HG03432 (cell line): ENCODE measurements around the gene ZMYND8.

Source experiments
- ATAC-seq: cut with Tn5 transposase; IDR thresholded peaks from one replicate; pipeline ENCODE4 v1.9.1; 2021; ENCODE audit warnings: mild to moderate bottlenecking, moderate library complexity; ENCODE audit not compliant: unreplicated experiment

The ZMYND8 gene

DNA sequence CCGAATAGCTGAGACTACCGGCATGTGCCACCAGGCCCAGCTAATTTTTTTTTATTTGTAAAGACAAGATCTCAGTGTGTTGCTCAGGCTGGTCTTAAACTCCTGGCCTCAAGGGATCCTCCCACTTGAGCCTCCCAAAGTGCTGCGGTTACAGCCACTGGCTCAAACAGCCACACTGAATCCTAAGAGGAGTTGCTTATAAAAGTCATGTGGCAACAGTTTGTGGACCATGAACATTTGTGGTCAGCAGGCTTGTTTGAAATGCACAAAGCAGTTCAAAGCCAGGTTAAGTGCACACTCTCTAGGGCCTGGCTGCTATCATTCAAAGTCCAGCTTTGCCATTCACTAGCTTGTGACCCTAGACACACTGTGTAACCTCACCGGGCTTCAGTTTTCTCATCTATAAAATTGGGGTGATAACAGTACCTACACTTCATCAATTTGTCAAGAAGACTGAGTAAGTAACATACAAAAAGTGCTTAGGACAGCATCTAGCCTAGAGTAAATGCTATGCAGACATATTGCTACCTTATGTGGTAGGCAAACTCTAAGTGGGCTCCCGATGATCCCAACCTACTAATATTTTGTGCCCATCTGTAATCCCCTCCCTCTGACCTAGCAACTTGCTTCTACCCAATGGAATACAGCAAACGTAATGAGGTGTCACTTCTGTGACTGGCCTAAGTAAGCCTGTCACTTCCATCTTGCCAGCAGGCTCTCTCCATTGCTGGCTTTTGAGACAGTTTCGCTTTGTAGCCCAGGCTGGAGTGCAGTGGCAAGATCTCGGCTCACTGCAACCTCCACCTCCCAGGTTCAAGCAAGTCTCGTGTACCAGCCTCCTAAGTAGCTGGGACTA, 122.9 kb downstream of the ZMYND8 start:
- no peak for ATAC-seq

DNA sequence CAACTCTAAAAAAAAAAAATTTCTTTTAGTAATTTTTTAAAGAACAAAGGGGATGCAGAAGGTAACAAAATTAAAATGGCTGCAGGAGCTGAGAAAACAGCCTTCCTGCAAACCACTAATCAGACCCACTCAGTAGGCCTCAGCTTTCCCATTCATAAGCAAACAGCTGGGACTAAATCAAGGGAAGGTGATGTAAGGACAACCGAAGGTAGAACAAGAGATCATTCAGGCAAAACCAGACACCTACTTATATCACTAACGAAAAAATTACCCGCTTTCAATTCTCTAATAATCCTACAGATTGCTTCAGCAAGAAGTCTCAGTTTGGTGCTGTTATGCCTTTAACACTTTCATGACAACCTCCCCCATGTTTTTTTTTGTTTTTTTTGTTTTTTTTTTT, 124.0 kb downstream of the ZMYND8 start:
- no peak for ATAC-seq

DNA sequence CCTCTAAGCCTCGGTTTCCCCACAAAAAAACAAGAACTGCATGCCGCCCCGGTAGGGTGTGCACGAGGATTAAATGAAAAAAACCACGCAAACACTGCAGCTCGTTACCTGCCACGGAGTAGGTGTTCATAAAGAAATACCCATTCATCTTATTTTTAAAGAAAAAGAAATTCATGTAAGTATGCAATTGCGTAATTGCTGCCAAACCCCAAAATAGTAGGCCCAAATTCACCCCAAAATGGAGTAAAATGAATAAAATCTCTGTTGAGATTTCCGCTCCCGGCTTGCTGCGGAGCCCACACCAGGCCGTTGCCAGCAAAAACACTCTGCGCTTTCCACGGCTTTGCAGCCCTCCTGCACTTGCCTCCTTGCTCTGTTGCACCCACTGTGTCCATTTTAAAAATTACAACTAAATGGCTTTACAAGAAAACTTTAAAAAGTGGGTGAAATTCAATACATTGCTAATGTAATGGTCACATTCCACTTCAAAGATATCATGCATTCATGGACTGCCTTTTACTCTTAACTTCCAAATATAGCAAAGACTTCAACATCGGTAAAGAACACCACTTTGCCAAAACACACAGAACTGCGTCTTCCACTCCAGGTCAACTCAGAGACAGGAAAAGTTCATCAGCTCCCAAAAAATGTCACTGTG, 125.0 kb downstream of the ZMYND8 start:
- no peak for ATAC-seq

DNA sequence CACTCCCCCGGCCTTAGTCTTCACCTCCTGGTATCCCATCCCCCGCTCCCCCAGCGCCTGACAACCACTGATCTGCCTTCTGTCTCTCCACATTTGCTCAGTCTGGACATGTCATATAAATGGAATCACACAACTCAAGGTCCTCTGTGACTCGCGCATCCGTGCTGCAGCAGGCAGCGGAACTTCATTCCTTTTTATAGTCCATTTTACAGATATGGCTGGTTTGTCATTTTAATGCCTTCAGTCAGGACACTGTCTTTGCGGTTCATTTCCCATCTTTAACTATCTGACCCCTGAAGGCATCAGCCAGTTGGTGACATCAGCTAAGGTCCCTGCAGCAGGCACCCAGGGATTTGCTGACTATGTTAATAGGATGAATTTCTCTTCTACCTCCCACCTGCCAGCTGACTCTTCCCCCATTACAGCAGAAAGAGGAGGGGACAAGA, 125.7 kb downstream of the ZMYND8 start:
- no peak for ATAC-seq

DNA sequence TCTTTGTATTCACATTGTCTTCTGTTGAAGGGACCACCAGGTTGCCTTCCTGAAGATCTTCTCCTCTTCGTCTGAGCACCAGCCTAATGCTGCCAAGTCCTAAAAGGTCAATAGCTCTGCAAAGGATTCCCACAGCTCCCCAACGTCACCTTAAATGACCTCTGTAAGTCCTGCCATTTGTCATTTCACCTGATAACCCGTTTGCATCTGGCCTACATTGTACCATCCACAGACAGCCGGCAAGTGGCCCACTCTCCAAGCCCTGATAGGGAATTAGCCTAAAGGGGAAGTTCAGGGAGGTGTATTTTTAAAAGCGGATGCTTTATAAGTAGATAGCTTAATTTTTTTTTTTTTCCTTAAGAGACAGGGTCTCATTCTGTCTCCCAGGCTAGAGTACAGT, 127.8 kb downstream of the ZMYND8 start:
- ATAC-seq: no peak

DNA sequence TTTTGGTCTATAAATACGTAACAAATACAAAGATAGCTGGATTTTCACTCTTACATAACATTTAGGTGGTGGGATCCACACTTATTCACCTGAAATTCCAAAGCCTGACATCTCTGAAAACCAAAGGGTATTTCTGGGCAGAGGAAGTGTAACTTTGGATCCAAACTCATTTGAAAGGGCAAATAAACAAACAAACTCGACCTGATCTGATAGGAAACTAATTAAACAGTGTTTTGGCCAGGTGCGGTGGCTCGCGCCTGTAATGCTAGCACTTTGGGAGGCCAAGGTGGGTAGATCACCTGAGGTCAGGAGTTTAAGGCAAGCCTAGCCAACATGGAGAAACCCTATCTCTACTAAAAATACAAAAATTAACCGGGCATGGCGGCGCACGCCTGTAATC, 128.9 kb downstream of the ZMYND8 start:
- no peak for ATAC-seq

DNA sequence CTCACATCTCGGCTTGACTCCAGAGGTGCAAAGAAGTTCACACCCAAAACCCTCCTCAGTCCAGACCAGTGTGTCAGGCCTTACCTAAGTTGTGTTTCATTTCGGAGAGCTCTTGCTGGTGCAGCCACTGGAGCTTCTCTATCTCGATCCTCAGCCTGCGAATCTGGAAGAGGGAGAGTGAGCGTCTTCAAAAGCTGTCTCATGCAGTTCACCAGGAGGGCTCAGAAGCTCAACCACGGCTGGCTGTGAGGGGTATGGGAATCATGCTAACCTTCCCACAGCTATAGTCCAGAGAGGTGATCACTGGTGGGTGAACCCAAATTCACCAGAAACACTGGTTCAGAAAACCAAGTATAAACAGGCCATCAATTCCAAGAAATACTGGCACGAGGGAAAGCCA, 129.4 kb downstream of the ZMYND8 start:
- ATAC-seq: no peak

DNA sequence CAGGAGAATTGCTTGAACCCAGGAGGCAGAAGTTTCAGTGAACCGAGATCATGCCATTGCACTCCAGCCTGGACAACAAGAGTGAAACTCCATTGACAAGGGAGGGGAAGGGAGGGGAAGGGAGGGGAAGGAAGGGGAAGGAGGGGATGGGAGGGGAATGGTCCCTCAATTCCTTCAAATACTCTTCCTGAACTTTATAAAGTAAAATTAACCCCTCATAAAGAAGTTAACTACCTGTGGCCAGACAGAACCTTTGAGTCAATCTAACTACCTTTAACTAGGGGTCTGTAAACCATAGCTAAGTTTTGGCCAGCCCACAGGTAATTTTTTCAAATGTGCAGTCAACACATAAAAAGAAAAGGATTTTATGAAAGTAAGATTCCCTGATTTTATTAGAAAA, 131.0 kb downstream of the ZMYND8 start:
- ATAC-seq: no peak

DNA sequence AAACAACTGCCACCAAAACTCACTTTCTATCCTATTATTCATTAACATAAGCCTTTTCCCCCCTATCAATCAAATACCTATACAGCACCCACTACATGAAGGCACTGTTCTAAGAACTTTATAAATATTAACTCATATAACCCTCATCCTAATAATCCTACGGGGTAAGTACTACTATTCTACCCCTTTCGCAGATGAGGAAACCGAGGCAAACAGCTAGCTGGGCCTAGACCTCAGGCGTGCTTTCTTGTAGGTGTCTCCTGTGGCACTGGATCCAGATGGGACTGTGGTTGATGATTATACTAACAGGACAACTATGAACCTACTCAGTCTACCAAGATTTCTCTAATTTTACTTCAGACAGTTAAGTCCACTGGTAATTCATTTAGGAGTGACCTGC, 131.6 kb downstream of the ZMYND8 start:
- no peak for ATAC-seq

DNA sequence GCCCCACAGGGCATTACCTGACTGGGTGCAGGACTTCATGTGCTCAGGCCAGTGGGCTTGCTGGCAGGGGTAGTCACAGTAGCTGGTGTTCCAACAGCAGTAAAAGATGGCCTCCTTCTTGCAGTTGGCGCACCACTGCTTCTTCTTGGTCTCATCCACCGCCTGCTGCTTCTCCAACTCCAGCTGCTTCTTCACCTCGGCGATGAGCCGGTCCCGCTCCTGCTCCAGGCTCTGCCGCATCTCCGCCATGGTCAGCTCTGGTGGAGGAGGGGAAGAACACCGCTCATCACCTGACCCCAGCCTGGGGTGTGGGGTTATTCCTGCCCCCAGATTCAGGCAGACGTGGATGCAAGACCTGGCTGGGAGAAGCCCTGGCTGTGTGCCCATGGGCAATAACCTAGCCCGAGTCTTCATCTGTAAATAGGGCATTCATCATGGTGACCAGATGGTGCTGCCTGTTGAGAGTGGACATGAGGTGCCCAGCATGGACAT, 132.2 kb downstream of the ZMYND8 start:
- ATAC-seq: no peak

DNA sequence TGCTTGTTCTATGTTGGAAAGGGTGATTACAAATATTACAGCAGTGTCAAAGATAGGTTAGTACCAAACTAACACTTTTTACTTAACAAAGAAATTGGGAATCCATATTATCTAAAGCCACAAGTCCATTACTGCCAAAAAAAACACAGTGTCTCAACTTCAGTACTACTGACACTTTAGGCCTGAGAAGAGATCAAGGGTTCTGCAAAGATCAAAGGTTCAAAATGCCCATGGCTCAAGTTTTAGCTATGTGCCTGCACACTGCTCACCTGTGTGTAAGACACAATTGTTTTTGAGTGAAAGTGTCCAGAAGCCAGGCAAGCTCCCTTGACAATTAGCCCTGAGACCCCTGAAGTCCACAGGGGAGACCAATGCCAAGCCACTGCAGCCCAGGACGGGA, 132.6 kb downstream of the ZMYND8 start:
- ATAC-seq: no peak

DNA sequence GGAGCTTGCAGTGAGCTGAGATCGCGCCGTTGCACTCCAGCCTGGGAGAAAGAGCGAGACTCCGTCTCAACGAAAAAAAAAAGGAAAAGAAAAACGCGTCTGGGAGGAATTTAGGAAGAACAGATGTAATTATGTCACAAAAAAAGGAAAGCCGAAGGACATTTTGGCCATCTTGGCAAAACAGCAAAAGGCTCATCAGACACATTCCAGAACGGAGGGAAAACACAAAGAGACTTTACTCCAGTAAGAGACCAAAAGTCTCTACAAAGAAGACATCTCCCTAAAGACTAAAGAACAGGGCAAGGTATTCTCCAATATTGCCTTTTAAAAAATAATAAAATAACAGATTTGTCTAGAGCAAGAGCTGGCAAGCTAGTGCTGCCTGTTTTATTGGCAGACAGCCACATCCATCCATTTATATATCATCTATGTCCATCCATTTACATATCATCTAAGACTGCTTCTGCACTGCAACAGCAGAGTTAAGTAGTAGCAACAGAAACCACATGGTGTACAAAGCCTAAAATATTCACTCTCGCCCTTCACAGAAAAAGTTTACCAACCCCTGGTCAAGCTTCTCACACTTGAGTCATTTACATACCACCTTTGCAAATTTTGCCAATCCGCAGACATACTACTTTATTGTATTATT, 133.9 kb downstream of the ZMYND8 start:
- no peak for ATAC-seq

DNA sequence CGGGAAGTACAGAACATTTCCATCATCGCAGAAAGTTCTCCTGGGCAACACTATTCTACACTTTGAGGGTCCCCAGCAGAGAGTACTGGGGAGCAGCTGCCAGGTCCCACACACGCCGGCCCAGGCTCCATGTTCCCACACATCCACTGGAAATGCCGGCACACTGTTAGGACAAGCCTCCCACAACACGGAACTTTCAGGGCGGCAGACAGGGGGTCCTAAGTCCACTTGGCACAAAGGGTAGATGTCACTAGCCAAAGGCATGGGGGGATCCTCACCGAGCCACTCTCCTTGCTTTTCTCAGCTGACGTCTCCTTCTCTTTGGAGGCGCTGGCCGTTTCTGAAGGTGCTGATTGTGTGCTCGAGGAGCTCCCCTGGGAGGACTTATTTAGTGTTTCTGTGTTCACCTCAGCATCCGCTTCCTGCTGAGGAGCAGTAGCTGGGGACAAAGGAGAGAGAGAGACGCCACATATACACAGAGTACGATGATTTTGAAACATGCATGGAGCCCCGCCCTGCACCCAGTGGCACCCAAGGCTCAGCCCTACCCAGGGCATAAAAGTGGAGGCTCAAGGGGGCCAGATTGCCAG, 135.4 kb downstream of the ZMYND8 start:
- ATAC-seq: no peak

DNA sequence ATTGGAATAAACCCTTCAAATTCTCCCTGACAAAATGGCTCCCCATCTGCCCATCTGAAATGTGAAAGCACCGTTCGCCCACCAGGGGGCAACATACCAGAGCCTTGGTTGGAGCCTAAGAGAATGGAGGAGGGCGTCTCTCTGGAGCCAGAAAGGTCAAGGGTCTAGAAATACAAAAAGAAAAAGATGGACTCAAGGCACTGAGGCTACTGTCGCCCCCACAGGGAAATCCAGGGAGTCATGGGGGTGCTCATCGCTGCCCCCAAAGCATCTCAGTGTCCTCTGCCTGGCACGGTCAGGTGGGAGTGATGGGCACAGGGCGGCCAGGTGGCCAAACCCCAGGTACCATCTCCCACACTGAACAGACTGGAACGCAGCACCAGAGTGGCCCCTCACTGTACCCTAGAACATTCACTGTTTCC, 136.3 kb downstream of the ZMYND8 start:
- ATAC-seq: no peak

DNA sequence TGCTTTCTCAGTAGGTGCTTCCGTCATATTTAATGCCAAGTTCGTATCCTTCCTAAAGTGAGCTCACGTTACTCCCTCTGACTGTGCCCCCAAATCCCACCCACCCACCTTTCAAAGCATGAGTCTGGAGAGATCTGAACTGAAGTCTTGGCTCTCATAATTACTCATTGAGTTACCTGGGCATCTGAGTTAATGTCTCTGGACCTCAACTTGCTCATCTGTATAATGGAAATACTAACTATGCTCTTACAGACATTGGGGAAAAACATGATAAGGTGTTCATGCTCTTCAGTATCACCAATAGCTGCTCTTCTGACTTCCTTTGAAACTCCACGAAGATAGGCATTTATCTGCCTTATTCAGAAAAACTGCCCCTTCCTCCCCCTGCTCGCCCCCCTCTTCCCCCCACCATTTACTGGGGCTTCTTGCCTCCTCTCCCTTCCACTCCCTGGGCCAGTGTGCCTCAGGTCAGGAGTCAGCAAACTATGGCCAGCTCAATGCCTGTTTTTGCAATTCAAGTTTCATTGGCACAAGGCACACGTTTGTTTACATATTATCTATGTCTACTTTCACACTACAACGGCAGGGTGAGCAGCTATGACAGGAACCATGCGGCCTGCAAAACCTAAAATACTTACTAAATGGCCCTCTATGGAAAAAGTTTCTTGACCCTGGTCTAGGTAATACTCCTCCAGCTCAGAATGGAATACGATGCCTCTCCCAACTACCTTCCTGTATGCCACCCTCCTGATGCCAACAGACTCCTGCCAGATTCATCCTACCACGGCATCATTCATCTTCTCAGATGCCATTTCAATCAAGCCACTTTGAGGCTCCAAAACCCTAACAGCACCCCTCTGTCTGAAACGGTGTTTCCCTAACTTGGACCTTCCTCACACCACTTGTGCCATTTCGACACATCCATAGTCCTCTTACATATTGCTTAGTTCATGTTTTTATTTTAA, 138.7 kb downstream of the ZMYND8 start:
- ATAC-seq: no peak

DNA sequence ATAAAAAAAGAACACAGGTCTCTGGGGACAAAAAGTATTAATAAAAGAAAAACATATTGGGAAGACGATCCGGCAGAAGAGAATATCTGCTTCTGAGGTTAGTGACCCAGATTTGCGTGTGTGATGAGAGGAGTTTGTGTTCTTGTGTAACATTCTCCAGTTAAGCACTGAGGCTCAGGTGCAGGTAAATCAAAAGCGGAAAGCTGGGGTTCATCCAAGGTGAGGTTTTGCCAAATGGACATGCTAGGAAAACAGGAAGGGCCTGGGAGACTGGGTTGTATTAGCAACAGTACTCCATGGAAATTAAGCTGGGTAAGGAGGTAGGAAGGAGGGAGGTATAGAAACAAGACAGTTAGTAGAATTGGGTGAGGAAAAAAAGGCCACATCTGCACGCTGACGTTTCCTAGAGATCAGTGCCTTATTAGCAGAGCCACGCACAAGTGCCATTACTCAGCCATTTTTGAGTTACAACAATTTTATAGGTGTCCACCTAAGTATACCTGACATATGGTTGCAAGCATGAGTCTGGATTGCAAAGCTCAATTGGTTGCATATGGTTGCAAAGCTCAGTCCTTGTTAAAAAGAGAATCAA, 139.6 kb downstream of the ZMYND8 start:
- no peak for ATAC-seq

DNA sequence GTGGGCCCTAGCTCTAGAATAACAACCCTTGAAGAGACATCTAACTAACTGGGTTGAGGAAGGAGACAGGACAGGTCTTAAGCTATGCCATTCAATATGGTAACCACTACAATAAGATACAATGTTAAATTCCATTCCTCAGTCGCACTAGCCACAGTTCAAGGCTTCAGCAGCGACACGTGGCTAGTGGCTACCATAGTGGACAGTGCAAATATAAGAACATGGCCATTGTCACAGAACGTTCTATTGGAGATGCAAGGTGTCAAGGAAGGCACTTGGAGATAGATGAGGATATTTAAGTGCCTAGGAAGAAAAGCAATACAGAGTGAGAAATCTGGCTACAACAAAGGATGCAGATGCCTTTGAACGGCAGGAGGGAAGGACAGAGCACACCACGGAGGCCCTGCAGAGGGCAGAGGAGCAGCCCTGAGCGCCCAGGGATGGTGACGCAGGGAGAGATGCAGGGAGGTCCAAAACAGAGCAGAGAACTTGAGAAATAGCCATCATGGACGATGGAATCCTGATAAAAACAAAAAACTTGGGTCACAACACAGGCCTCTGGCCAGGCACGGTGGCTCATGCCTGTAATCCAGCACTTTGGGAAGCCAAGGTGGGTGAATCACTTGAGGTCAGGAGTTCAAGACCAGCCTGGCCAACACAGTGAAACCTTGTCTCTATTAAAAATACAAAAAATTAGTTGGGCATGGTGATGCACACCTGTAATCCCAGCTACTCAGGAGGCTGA, 140.7 kb downstream of the ZMYND8 start:
- ATAC-seq: no peak

DNA sequence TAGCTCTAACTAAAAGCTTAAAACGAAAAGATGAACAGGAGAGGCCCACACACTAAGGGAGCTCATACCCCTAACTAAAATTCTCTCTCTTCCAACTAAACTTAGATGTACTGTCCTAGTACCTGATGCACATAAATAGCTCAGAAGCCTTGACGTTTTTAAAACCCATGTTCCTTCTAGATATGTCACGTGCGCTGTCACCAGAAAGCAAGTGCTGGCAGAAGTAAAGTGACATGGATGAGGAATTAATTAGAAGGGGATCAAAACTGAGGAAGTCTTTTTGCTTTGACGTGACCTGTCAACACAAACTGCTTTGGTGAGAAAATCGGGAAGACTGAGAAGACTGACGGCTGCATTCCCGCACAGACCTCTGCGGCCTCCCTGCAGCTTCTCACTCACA, 142.5 kb downstream of the ZMYND8 start:
- no peak for ATAC-seq

DNA sequence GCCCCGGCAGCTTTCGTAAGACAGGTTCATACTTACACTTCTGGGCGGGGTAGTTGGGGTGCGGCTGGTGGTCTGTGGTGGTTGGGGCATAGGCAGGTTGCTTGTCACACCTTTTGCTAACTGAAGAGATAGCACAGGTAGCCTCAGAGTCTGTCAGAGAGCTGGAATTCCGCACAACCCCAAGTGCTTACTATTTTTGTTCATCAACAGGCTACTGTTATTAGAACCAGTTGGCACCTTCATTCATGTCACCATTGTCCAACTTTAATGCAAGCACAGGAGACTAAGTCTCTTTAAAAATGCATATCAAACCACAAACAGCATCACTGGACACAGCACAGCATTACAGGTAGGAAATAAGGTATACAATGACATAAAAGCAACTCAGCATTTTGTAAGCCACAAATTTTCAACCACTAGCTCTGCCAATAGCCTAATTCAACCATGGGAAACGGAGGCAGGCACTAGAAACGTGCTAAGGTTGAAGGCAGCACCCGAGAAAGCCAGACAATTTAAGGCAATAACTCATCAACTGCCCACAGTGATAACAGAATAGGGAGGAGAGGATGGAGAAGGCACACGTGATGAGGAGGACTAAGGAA, 143.8 kb downstream of the ZMYND8 start:
- no peak for ATAC-seq
